PC-3 (cell line): Measurements from ENCODE around the gene COG3. TPM values are rescaled to one million over a fixed set of nuclear protein-coding genes. Genes with fewer than 3 reads are reported as not detected.

Experiments
- ATAC-seq: fragments of 200-7000 bp; cut with Tn5 transposase; 2 replicates; pipeline ENCODE4 v1.9.1; 2020; ENCODE audit warnings: mild to moderate bottlenecking, moderate library complexity
- BruUV-seq: library from RNA; stranded (reverse); fragments of 400-500 nt; replicated peaks from 2 replicates; lab custom pipeline; 2021; lab: Mats Ljungman, UMichigan
- CTCF ChIA-PET: fragments of 300-600 bp; sonication (Branson Sonifier 250); formaldehyde crosslinking; loops from one replicate; lab custom pipeline; 2022; ENCODE audit warnings: antibody characterized with exemption; lab: Charles Lee
- POLR2A ChIA-PET: fragments of 300-600 bp; sonication (Branson Sonifier 250); formaldehyde crosslinking; loops from one replicate; lab custom pipeline; 2022; ENCODE audit warnings: antibody characterized with exemption; ENCODE audit not compliant: unreplicated experiment; lab: Charles Lee
- DNase-seq: peaks from one replicate; pipeline ENCODE4 v3.0.0-alpha.2; 2015
- H2AFZ ChIP-seq: fragments of 300-600 bp; sonication (generic); 2 replicates; pipeline ENCODE4 v1.6.0; 2016; ENCODE audit warnings: antibody characterized with exemption, low read length
- H3F3A ChIP-seq: fragments of 300-600 bp; sonication (generic); one replicate; pipeline ENCODE4 v1.6.0; 2017; ENCODE audit warnings: antibody characterized with exemption, low read length, control low read depth, mild to moderate bottlenecking; ENCODE audit not compliant: unreplicated experiment
- H3K27ac ChIP-seq: fragments of 300-600 bp; sonication (generic); 2 replicates; pipeline ENCODE4 v1.5.1; 2016; ENCODE audit warnings: mild to moderate bottlenecking, low read length
- H3K27me3 ChIP-seq: fragments of 300-600 bp; sonication (generic); 2 replicates; pipeline ENCODE4 v1.6.1; 2016; ENCODE audit warnings: low read length, mixed read lengths
- H3K36me3 ChIP-seq: fragments of 300-600 bp; sonication (generic); 2 replicates; pipeline ENCODE4 v1.6.1; 2016; ENCODE audit warnings: low read depth, mixed run types, low read length, mixed read lengths
- H3K4me1 ChIP-seq: fragments of 300-600 bp; sonication (generic); 2 replicates; pipeline ENCODE4 v1.5.1; 2016; ENCODE audit warnings: low read length; ENCODE audit not compliant: insufficient read depth
- H3K4me2 ChIP-seq: fragments of 300-600 bp; sonication (generic); 2 replicates; pipeline ENCODE4 v1.6.0; 2016; ENCODE audit warnings: low read length
- H3K4me3 ChIP-seq: fragments of 300-600 bp; sonication (generic); 2 replicates; pipeline ENCODE4 v1.5.1; 2016; ENCODE audit warnings: mild to moderate bottlenecking, low read length, mixed read lengths
- H3K79me2 ChIP-seq: fragments of 300-600 bp; sonication (generic); 2 replicates; pipeline ENCODE4 v1.6.1; 2017; ENCODE audit warnings: low read length, mixed read lengths
- H3K9ac ChIP-seq: fragments of 300-600 bp; sonication (generic); 2 replicates; pipeline ENCODE4 v1.6.0; 2016; ENCODE audit warnings: mild to moderate bottlenecking, low read length
- H3K9me2 ChIP-seq: fragments of 300-600 bp; sonication (generic); replicated peaks from 2 replicates; pipeline ENCODE4 v1.6.1; 2016; ENCODE audit warnings: mixed run types, low read length, mixed read lengths
- H3K9me3 ChIP-seq: fragments of 300-600 bp; sonication (generic); 2 replicates; pipeline ENCODE4 v1.6.1; 2016; ENCODE audit warnings: low read length, mixed read lengths
- H4K20me1 ChIP-seq: fragments of 300-600 bp; sonication (generic); 2 replicates; pipeline ENCODE4 v1.6.1; 2016; ENCODE audit warnings: low read length, mixed read lengths
- EZH2 ChIP-seq: fragments of 300-600 bp; sonication (generic); IDR thresholded peaks from one replicate; pipeline ENCODE4 v1.6.1; 2017; ENCODE audit warnings: antibody characterized with exemption, mild to moderate bottlenecking, low read length; ENCODE audit not compliant: unreplicated experiment
- EZH2phosphoT487 ChIP-seq: fragments of 300-600 bp; sonication (generic); IDR thresholded peaks from 2 replicates; pipeline ENCODE4 v1.6.1; 2018; ENCODE audit warnings: mild to moderate bottlenecking, antibody characterized with exemption, low read length, borderline replicate concordance
- intact Hi-C: fragments of 100-400 bp; cut with micrococcal nuclease; formaldehyde crosslinking; loops from 2 replicates; pipeline ENCODE4 v1.9.0; 2023
- total RNA-seq: library from RNA; depleted of rRNA; stranded (reverse); fragments of >200 nt; gene quantifications from 2 replicates; pipeline ENCODE4 v1.2.3, GENCODE V29; 2014
- TF ChIP-seq, protein P1 (sequence below): fragments of 300-600 bp; sonication (generic); conservative IDR thresholded peaks from 2 replicates; pipeline ENCODE4 v1.5.1; 2017; ENCODE audit warnings: antibody characterized with exemption, low read depth, mild to moderate bottlenecking, low read length

Gene COG3
- total RNA-seq, 1 experiment from 2014 or later: 28.8 TPM

DNA sequence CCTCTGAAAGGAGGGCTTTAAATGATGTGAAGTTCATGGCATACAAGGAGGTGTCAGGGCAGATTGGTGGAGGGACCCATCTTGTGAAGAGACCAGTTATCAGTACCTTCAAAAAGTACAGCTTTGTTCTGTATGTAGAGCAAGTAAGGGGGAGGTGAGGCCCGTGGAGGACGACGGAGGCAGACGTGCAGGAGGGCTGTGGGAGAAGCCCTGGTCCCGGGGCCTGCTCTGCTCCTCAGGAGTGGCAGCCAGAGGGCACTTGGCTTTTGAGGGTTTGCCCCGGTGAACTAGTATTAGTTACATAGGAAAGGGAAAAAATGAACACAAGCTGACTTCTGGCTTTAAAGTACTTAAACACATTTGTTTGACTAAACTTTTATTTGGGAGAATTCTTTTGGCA is 42.1 kb downstream of the COG3 start:
- DNase-seq (no peak), ATAC-seq (no peak)
- TF ChIP-seq, protein P1, sequence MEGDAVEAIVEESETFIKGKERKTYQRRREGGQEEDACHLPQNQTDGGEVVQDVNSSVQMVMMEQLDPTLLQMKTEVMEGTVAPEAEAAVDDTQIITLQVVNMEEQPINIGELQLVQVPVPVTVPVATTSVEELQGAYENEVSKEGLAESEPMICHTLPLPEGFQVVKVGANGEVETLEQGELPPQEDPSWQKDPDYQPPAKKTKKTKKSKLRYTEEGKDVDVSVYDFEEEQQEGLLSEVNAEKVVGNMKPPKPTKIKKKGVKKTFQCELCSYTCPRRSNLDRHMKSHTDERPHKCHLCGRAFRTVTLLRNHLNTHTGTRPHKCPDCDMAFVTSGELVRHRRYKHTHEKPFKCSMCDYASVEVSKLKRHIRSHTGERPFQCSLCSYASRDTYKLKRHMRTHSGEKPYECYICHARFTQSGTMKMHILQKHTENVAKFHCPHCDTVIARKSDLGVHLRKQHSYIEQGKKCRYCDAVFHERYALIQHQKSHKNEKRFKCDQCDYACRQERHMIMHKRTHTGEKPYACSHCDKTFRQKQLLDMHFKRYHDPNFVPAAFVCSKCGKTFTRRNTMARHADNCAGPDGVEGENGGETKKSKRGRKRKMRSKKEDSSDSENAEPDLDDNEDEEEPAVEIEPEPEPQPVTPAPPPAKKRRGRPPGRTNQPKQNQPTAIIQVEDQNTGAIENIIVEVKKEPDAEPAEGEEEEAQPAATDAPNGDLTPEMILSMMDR: no peak
- no peak for TF ChIP-seq EZH2phosphoT487
- no peak for TF ChIP-seq EZH2
- H3K36me3 ChIP-seq: peaks cover 26% of the 10 kb centered on the region; the same call in 1 of the 2 replicates
- CTCF ChIA-PET: no interaction called here
- H2AFZ ChIP-seq: no peak overlapping the region
- peaks cover 2% of the 10 kb centered on the region for H3F3A ChIP-seq
- no peaks in the 10 kb centered on the region for H4K20me1 ChIP-seq
- POLR2A ChIA-PET: interaction anchor here (0.7 kb wide), 1 partner anchor 43 kb away, joined by 3 read pairs; no protein-coding TSS in a partner anchor
- no peaks in the 10 kb centered on the region for H3K9me2 ChIP-seq
- H3K4me3 ChIP-seq: no peak overlapping the region
- H3K27ac ChIP-seq: no peak overlapping the region
- H3K4me2 ChIP-seq: no peak overlapping the region
- H3K9ac ChIP-seq: no peak overlapping the region
- peaks cover 7% of the 10 kb centered on the region for H3K4me1 ChIP-seq
- no peaks in the 10 kb centered on the region for H3K27me3 ChIP-seq
- intact Hi-C loops: no loop called here
- H3K9me3 ChIP-seq: no peaks in the 10 kb centered on the region
- H3K79me2 ChIP-seq: peaks cover 9% of the 10 kb centered on the region
- no TSS peak for BruUV-seq

DNA sequence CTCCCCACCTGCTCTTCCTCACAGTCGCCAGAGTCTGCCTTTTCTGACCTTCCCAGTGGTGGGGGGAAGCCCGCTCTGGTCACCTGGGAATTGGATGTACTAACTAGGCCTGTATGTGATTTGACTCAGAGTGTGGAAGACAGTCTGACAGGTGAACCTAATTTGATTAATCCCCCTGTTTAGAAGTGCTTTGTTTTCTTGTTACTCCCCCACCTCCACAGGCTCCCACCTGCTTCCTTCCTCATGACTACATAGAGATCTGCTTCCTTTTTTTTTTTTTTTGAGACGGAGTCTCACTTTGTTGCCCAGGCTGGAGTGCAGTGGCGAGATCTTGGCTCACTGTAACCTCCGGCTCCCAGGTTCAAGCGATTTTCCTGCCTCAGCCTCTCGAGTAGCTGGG is 44.0 kb downstream of the COG3 start:
- H2AFZ ChIP-seq: no peak overlapping the region
- intact Hi-C loops: no loop called here
- ChIA-PET CTCF (no interaction called here), POLR2A (no interaction called here)
- no peak overlapping the region for H3K4me2 ChIP-seq
- no peaks in the 10 kb centered on the region for H3K9me2 ChIP-seq
- H3K4me1 ChIP-seq: peaks cover 15% of the 10 kb centered on the region
- ATAC-seq (no peak), DNase-seq (no peak)
- H3K36me3 ChIP-seq: peaks cover 16% of the 10 kb centered on the region; the same call in 1 of the 2 replicates
- H3K27me3 ChIP-seq: no peaks in the 10 kb centered on the region
- BruUV-seq: no TSS peak
- TF ChIP-seq, protein P1: no peak
- no peak for TF ChIP-seq EZH2
- no peak for TF ChIP-seq EZH2phosphoT487
- no peaks in the 10 kb centered on the region for H4K20me1 ChIP-seq
- no peak overlapping the region for H3K27ac ChIP-seq
- H3K79me2 ChIP-seq: no peaks in the 10 kb centered on the region
- H3K4me3 ChIP-seq: no peak overlapping the region
- peaks cover 4% of the 10 kb centered on the region for H3F3A ChIP-seq
- no peaks in the 10 kb centered on the region for H3K9me3 ChIP-seq
- H3K9ac ChIP-seq: no peak overlapping the region

DNA sequence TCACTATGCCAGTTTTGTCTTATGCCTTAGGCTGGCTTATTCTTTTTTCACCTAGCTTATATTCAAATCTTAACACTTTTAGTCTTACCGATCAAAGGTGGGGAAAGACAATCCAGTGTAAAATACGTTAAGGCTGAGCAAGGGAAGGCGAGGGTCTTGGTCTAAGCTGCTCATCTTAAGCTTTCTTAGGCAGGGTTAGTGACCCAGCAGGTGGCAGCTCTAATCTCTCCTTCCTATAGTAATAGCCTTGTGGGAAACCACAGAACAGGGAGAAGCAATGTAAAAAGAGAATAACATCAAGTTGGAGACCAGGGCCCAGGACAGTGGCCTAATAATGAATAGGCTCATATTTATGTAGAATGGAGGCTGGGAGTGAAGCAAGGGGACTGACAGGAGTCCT is 45.9 kb downstream of the COG3 start:
- ATAC-seq (0 out of 2 replicates have a peak, but pooled peaks have one; percentile 11), DNase-seq (no peak)
- Histone ChIP-seq H3K4me1 (peaks cover 15% of the 10 kb centered on the region), H3K4me3 (no peak overlapping the region), H3K79me2 (no peaks in the 10 kb centered on the region), H3K4me2 (no peak overlapping the region), H3K36me3 (peaks cover 7% of the 10 kb centered on the region; the same call in 1 of the 2 replicates), H3K27me3 (no peaks in the 10 kb centered on the region), H3K27ac (no peak overlapping the region), H3K9ac (no peak overlapping the region), H3K9me2 (no peaks in the 10 kb centered on the region), H3F3A (peaks cover 4% of the 10 kb centered on the region), H4K20me1 (no peaks in the 10 kb centered on the region), H3K9me3 (no peaks in the 10 kb centered on the region), H2AFZ (no peak overlapping the region)
- ChIA-PET CTCF (interaction anchor here (0.6 kb wide), 1 partner anchor 23 kb away, joined by 3 read pairs; no protein-coding TSS in a partner anchor), POLR2A (no interaction called here)
- TF ChIP-seq EZH2 (no peak), EZH2phosphoT487 (no peak)
- TF ChIP-seq, protein P1: no peak
- intact Hi-C loops: loop anchor here (1.0 kb wide), 1 partner anchor 208 kb away; no protein-coding TSS in a partner anchor
- no TSS peak for BruUV-seq
